Measurements from ENCODE around the gene WASHC2C.
A peak's percentile ranks its signal among the peaks of the same experiment; 100 is the strongest.
"Not testable (repeated sequence)": the region's sequence is repeated elsewhere in the genome, so short reads cannot be mapped to it uniquely, and the experiment has no call there.

WASHC2C gene

DNA sequence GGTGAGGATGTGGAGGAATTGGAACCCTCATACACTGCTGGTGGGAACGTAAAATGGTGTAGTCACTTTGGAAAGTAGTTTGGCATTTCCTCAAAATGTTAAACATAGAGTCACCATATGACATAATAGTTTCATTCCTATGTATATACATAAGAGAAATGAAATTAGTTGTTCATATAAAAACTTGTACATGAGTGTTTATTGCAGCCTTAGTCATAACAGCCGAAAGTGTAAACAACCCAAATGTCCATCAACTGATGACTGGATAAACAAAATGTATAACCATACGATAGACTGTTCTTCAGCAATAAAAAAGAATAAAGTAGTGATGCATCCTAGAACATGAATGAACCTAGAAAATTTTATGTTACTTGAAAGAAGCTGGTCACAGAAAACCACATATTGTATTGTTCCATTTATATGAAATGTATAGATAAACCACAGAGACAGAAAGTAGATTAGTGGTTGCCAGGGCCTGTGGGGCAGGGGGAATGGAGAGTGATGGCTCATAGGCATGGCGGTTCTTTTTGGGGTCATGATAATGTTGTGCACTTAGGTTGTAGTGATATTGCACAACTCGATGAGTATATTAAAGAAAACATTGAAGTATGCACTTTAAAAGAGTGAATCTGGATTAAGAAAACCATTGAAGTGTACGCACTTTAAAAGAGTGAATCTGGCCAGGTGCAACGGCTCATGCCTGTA is 44.8 kb downstream of the WASHC2C start:
- DNase-seq (ENCODE audit: low read depth) = not testable (repeated sequence)

DNA sequence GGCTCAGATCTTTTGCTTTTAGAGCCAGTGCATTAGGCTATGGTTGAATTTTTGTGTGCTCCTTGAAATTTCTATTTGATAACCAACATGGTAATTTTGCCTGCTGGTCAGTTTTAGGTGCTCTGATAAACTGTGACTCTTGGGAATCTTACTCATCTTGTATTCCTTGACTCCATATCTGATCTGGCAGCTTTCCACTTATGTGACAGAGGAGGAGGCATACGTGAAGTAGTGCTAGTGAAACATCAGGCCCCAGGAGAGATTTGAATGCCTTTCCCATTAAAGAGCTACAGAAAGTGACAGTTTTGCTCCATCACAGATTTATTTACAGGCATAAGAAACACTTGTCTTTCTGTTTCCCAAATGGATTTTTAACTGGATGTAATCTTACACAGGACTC is 59.2 kb downstream of the WASHC2C start:
- DNase-seq (ENCODE audit: low read depth) = not testable (repeated sequence)

DNA sequence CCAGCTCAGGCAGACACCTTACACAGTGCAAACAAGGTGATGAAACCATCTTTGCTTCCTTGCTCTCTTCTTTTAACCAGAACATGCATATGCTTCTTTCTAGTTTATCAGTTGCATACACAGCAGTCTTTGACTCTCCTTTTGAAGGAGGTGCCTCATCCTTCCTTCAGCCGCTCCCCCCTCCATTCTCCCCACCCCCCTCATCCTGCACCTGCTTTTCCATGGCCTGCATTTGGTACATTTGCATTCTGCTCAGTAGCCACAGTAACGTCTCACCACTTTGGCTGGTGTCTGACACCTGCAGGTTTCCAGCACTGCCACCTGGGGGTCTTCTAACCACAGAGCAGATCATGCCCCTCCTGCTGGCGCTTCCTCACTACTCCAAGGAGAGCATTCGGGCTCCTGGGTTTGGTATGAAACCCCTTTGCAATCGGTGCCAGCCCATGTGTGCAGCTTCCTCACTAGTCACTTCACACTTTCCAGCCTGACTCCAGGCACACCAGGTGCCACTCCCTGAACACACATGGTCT is 60.2 kb downstream of the WASHC2C start:
- not testable (repeated sequence) for DNase-seq (ENCODE audit: low read depth)

DNA sequence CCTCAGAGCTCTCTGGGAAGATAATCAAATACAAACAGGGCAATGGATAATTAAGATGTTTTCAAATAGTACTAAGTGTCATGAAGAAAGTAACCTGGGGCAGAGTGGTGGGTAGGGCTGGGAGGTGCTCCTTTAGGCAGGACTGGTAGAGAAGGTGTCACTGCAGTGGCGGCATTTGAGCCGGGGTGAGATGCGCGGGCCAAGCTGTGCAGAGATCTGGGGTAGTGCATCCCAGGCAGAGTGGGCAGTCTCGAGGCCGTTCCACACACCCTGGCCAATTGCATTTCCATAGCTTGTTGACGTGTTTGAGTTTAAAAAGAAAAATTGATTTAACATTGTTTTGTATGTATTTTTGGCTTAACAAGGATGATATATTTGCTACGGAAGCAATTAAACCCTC is 62.9 kb downstream of the WASHC2C start:
- DNase-seq (ENCODE audit: low read depth) = not testable (repeated sequence)

DNA sequence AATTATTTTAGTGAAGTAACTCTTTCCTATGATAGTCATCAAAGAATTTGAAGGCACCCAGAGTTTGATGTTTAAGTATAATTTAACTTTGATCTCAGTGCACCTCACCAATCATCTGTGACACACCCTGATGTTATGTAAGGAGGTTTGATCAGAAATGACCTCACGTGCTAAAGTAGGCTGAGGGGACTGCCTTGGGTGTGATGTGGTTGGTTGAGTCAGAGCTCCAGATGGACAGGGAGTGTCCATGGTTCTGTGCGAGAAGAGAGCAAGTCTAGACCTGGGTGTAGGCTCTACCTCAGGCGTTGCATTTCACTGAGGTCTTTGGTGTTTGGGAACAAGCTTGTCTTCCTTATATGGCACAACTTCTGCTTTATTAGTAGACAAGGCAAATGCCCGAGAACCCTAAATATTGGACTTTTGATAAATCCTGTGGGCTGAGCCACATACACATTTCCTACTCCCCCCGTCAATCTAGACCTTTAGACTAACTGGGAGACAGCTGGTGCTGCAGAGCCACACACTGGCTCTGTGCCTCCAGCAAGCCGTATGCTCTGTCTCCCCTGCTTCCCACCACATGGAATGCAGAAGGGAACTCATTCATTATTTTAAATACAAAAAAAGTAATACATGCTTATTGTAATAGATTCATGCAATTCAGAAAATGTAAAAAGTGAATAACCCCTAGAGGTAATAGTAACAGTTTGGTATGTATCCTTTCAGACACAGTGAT is 63.8 kb downstream of the WASHC2C start:
- DNase-seq (ENCODE audit: low read depth) = peak; percentile 15

DNA sequence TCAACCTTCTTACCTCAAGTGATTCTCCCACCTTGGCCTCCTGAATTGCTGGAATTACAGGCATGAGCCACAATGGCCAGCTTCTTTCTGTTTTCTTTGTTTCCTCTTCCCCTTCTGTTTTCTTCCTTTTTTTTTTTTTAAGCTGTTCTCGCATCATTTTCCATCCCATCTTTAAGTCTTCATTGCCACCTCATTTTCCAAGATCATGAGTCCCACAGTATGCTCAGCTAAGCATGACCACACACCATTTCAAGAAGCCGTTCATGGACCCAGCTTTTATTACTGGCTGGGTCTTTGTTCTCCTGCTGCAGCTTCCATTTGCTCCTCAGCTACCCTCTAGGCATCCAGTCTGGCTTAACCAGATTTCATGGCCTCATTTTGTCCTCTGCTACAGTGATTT is 67.7 kb downstream of the WASHC2C start:
- DNase-seq (ENCODE audit: low read depth) = not testable (repeated sequence)

DNA sequence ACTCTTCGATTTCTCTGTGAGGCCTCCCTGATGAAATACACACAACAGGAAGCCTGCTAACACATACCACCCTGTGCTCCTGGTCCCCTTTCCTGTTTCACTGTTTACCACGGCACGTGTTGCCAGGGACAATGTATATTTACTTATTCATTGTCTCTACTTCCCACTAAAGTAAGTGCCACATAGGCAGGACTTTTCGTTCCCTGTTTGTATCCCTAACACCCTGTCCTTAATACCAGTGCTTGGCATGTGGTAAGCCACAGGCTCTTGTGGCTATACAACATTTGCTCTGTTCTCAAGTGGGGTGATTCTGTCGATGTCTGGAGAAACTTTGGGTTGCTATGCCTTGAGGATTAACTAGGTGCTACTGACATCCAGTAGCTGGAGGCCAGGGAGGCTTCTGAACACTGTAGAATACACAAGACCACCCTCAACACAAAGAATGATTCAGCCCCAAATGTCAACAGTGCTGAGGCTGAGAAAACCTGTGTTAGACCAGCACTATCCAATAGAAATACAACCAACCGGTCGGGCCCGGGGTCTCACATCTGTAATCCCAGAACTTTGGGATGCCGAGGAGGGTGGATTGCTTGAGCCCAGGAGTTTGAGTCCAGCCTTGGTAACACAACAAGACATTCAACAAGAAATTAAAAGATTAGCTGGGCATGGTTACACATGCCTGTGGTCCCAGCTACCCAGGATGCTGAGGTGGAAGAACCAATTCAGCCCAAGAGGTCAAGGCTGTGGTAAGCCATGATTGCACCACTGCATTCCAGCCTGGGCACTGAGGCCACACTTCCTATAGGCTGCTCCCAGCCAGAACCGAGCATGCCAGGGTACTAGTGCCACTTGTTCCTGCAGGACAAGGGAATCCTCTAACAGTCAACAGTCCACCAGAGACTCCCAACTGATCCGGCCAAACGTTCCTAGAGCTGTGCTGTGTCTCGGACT is 76.3 kb downstream of the WASHC2C start:
- DNase-seq (ENCODE audit: low read depth) = peak; percentile 53

DNA sequence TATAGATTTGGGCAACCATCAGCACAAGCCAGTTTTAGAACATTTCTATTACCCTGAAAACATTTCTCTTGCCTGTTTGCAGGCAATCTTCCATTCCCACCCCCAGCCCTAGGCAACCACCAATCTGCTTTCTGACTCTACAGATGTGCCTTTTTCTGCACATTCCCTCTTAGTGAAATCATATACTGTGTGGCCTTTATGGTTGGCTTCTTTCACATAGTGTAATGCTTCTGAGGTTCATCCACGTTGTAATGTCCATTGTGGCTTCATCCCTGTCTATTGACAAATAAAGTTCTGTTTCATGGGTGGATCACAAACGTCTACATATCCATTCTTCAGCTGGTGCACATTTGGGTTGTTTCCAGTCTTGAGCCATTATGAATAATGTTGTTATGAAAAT is 77.9 kb downstream of the WASHC2C start:
- DNase-seq (ENCODE audit: low read depth) = peak; percentile 42

DNA sequence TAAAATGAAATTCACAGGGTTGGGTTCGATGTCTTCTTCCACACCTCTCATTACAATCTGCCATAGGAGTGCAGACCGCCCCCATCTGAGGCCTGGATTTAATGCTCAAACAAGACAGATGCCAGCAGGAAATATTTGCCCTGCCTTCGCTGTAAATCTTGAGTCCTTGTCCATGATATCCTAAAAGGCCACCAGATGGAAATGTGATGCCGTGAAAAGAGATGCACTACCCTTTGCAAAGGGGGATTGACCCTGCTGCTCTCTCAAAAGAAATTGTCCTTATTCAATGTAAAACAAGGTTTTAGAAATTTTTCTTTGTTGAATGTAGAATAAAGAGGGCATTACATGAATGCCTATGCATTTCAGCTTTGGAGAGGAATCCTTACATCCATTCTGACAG is 82.8 kb downstream of the WASHC2C start:
- no peak for DNase-seq (ENCODE audit: low read depth)

DNA sequence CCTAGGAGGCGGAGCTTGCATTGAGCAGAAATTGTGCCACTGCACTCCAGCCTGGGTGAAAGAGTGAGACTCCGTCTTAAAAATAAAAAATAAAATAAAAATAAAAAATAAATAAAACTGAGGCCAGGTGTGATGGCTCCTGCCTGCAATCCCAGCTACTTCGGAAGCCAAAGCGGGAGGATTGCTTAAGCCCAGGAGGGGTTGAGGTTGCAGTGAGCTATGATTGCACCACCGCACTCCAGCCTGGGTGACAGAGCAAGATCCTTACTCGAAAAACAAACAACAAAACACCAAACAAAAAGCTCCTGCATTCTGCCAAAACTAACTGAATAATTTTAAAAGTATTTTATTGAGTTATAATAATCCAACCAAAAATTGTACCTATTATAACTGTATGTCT is 84.0 kb downstream of the WASHC2C start:
- no peak for DNase-seq (ENCODE audit: low read depth)

DNA sequence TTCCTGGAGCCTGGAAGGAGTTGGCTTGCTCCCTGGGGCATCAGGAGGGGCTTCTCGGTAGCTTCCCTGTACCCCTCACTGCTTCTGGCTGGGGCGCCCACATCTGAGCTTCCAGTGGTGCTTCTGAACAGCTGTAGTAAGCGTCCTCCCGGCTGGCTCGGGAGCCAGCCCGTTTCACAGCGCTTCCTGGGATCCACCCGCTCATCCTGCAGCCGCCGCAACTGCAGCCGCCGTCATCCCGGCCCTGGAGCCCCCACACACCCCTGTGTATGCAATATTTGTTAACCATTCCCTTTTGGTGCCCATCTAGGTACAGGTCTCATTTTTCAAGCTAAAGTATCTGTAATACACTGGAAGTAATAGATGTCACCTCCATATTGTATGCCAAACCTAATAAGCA is 85.9 kb downstream of the WASHC2C start:
- DNase-seq (ENCODE audit: low read depth) = not testable (repeated sequence)

DNA sequence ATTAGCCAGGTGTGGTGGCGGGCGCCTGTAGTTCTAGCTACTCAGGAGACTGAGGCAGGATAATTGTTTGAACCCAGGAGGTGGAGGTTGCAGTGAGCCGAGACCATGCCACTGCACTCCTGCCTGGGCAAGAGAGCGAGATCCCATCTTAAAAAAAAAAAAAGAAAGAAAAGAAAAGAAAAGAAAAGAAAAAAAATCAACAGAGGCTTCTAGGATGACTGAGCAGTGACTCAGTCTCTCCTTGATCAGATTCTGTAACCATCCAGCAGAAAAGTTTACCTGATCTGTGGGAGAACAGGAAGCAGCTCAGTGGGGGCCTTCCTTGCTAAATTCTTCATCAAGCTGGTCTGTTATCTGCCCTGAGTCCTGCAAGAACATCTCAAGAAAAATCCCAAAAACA is 87.1 kb downstream of the WASHC2C start:
- peak; percentile 60 for DNase-seq (ENCODE audit: low read depth)

DNA sequence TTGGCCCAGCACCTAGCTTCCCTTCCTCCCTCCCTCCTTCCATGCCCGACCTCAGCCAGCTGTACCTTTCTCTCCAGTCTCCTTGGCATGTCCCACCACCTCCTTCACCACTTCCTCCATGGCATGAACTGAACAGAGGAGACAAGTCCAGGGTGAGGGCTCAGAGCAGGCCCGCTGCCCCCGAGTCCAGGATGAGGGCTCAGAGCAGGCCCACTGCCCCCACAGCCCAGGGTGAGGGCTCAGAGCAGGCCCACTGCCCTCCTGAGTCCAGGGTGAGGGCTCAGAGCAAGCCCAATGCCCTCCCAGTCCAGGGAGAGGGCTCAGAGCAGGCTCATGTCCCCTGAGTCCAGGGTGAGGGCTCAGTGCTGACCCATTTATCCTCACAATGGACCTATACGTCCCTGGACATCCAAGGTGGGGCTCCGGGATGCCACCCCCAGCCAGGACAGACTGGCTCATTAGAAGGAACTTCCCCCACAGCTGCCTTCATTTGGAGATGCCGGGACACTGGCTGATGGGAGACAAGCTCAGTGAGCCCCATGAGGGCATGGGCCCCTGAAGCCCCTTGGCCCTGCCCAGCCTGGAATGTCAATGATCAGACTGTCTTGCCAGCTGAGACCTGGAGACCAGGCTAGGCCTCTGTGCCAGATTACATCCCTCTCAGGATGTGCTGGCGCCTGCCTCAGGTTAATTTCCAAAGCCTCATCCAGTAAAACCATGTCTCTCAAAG is 90.2 kb downstream of the WASHC2C start:
- no peak for DNase-seq (ENCODE audit: low read depth)

DNA sequence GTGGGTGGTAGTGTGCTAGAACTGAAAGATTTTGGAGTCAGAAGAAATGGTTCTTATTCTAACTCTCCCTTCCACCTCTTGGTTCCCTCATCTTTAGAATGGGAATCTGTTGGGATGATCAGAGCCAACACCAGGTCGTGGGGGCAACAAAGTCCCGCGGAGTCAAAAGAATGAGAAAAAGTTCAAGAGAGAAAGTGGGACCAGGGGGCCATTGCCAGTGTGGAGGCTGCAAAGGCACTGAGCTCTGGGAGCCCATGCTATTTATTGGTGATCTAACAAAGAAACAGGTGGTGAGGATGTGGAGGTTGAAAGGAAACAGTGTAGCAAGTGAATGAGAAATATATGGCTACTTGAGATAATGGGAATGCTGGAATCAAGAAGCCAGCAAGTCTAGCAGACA is 90.8 kb downstream of the WASHC2C start:
- DNase-seq (ENCODE audit: low read depth) = no peak

DNA sequence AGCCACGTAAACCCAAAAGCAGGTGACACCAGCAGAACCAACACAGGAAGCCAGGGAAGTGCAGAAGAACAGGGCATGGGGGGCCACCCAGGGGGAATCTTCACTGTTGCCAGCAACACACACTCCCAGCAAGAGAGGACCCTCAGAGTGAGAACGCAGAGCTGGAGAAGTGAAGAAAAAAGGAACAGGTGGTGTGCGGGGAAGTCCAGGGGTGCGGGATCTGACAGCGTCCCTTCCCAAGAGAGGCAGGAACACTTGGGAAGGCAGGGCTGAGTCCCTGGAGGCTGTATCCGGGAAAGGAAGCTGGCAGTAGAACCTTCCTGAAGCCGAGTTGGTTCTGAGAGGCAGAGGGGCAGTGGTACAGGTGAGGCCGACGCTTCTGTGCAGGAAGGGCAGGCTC is 92.5 kb downstream of the WASHC2C start:
- no peak for DNase-seq (ENCODE audit: low read depth)

DNA sequence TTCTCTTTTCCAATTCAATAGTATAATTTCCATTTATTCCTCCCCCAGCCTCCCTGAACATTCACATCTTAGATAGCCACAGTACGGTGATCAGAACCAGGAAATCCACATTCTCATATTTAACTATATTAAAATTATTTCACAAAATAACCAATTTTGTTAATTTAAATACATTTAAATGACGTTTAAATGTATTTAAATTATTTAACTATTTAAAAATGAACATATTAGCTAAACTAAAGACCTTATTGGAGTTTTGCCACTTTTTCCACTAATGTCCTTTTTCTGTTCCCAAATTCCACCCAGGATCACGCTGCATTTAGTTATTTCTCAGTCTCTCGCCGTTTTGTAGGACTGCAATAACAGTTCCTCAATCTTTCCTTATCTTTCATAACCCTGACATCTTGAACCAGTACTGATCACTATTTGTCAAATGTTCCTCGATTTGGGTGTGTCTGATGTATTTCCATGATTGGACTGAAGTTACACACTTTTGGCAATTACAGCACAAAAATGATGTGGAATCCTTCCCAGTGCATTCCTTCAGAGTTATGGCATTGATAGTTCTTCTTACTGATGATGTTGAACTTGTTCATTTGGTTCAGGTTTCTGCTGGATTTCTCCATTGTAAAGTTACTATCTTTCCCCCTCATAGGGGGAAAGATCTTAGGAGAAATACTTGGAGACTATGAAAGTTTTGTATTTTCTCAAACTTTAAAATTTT is 93.2 kb downstream of the WASHC2C start:
- not testable (repeated sequence) for DNase-seq (ENCODE audit: low read depth)

DNA sequence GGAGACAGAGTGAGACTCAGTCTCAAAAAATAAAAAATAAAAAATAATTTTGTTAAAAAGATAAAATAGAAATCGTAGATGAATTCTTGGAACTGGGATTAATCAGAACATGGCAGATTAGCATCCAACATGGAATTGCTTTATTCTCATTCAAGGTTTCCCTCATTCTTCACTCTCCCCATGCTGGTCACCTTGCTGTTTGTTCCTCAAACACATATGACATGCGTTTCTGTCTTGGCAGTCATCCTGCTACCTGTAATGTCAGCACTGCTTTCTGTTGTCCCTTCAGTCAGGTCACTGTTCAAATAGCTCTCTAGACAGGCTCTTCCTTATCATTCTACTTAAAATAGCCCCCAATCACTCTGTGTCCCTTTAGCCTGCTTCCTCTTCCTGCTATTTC is 95.9 kb downstream of the WASHC2C start:
- DNase-seq (ENCODE audit: low read depth) = not testable (repeated sequence)
